Measurements from ENCODE around the gene GLIPR1L2. TPM values are rescaled to one million over a fixed set of nuclear protein-coding genes. Genes with fewer than 3 reads are reported as not detected.

The GLIPR1L2 gene
- total RNA-seq, 2 donors from 2014 or later: 0.58 TPM; not detected in 1

DNA sequence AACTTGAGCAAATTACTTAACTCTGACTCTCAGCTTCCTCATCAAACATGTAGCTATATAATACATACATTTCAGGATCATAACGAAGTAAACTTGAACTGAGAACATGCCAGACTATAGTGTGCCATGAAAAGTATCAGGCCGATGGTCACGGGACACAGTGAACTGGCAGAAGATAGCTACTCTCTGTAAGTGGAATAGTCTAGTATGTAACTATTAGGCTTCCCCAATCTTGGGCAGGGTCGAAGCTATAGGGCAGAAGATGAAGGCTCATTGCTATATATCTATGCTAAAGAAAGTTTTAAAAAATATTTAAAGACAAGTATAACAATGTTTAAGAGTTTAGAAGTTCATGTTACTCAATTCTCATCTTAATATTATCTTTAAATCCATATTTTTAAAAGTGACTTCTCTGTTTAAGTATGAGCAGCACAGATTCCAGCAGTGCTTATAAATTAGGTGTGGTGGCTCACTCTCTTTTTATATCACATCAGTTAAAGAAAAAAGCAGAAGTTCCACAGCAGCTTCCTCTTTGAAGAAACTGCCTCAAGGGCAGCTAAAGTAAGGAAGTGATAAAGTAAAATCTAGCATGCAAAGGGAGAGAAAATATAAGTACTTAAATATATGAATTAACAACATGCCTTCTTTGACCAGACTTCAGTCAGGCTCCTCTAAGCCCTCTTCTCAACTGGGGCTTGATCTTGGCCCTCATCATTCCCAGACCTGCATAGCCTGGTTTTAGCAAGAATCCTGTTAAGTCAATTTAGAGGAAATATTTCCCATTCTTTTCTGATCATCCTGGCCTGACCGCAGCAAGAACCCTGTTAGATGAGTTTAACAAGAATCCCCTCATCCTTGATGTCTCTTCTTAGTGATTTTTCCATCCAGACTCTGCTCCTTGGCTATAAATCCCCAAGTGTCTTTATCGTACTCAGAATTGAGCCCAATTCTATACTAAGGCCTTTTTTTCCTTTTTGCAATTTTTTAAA lies 81.3 kb downstream of the GLIPR1L2 start:
- Histone ChIP-seq H3K4me1 (ENCODE audit: control insufficient read depth, insufficient read depth, low read length) (no peaks in the 10 kb centered on the region), H3K27ac (ENCODE audit: low read depth, low read length) (no peak overlapping the region), H3K27me3 (ENCODE audit: control insufficient read depth, insufficient read depth, low read length, poor library complexity, severe bottlenecking) (no peaks in the 10 kb centered on the region), H3K9ac (ENCODE audit: extremely low read depth, low read length, poor library complexity, severe bottlenecking) (no peak overlapping the region), H3K9me3 (ENCODE audit: control insufficient read depth, low read length) (no peaks in the 10 kb centered on the region), H3K4me3 (ENCODE audit: low read length) (no peak overlapping the region), H3K36me3 (ENCODE audit: control insufficient read depth, insufficient read depth, low read length) (no peaks in the 10 kb centered on the region)
- no peak for DNase-seq
- Mint-ChIP-seq H3K36me3 (ENCODE audit: low read depth) (no peaks in the 10 kb centered on the region), H3K4me3 (no peak overlapping the region), H3K27me3 (ENCODE audit: insufficient read depth) (no peaks in the 10 kb centered on the region), H3K4me1 (no peaks in the 10 kb centered on the region), H3K27ac (no peak overlapping the region), H3K9me3 (no peaks in the 10 kb centered on the region)
- TF ChIP-seq, protein P1, sequence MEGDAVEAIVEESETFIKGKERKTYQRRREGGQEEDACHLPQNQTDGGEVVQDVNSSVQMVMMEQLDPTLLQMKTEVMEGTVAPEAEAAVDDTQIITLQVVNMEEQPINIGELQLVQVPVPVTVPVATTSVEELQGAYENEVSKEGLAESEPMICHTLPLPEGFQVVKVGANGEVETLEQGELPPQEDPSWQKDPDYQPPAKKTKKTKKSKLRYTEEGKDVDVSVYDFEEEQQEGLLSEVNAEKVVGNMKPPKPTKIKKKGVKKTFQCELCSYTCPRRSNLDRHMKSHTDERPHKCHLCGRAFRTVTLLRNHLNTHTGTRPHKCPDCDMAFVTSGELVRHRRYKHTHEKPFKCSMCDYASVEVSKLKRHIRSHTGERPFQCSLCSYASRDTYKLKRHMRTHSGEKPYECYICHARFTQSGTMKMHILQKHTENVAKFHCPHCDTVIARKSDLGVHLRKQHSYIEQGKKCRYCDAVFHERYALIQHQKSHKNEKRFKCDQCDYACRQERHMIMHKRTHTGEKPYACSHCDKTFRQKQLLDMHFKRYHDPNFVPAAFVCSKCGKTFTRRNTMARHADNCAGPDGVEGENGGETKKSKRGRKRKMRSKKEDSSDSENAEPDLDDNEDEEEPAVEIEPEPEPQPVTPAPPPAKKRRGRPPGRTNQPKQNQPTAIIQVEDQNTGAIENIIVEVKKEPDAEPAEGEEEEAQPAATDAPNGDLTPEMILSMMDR (conservative IDR thresholded peaks at IDR 0.05): no peak
- 89 to 100% methylated on average over 3 to 6 of the region's 6 CpGs for WGBS, 2 experiments (ENCODE audit: insufficient coverage in 1 of 2, insufficient read length in 1 of 2)

DNA sequence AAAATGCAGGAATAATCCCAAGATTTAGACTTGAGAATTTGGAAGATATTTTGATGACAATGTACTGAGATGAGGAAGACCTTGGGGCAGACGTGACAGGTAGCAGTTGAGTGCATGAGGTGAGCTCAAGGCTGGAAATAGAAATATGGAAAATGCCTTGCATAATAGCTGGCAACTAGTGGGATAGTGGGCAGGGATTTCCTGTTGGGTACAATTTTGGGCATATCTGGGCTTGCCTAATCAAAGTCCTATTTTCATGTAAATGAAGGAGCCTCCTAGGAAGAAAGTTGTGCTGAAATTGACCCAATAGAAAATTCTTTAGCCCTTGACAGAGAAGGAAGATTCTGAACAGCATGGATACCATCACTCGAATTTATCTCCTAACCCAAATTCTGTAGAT lies 83.2 kb downstream of the GLIPR1L2 start:
- DNase-seq: no peak
- H3K36me3 ChIP-seq (ENCODE audit: control insufficient read depth, insufficient read depth, low read length): no peaks in the 10 kb centered on the region
- Mint-ChIP-seq H3K27me3 (ENCODE audit: insufficient read depth) (no peaks in the 10 kb centered on the region), H3K4me1 (no peaks in the 10 kb centered on the region), H3K9me3 (no peaks in the 10 kb centered on the region), H3K36me3 (ENCODE audit: low read depth) (no peaks in the 10 kb centered on the region), H3K4me3 (no peak overlapping the region), H3K27ac (no peak overlapping the region)
- H3K27ac ChIP-seq (ENCODE audit: low read depth, low read length): no peak overlapping the region
- no peaks in the 10 kb centered on the region for H3K4me1 ChIP-seq (ENCODE audit: control insufficient read depth, insufficient read depth, low read length)
- H3K4me3 ChIP-seq (ENCODE audit: low read length): no peak overlapping the region
- H3K27me3 ChIP-seq (ENCODE audit: control insufficient read depth, insufficient read depth, low read length, poor library complexity, severe bottlenecking): no peaks in the 10 kb centered on the region
- TF ChIP-seq, protein P1 (conservative IDR thresholded peaks at IDR 0.05): no peak
- H3K9me3 ChIP-seq (ENCODE audit: control insufficient read depth, low read length): no peaks in the 10 kb centered on the region
- WGBS, 2 experiments (ENCODE audit: insufficient coverage in 1 of 2, insufficient read length in 1 of 2): 81 to 91% methylated on average over 1 to 2 of the region's 2 CpGs
- no peak overlapping the region for H3K9ac ChIP-seq (ENCODE audit: extremely low read depth, low read length, poor library complexity, severe bottlenecking)

DNA sequence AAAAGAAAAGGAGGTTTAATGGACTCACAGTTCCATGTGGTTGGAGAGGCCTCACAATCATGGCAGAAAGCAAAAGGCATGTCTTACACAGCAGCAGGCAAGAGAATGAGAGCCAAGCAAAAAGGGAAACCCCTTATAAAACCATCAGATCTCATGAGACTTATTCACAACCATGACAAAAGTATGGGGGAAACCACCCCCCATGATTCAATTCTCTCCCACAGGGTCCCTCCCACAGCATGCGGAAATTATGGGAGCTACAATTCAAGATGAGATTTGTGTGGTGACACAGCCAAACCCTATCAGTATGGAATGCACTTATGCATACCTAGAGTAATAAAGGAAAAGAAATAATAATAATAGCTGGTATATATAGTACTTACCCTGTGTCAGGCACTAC lies 85.2 kb downstream of the GLIPR1L2 start:
- no peak overlapping the region for H3K4me3 Mint-ChIP-seq
- H3K9me3 ChIP-seq (ENCODE audit: control insufficient read depth, low read length): no peaks in the 10 kb centered on the region
- H3K36me3 ChIP-seq (ENCODE audit: control insufficient read depth, insufficient read depth, low read length): no peaks in the 10 kb centered on the region
- no peak overlapping the region for H3K27ac Mint-ChIP-seq
- no peak for DNase-seq
- H3K9ac ChIP-seq (ENCODE audit: extremely low read depth, low read length, poor library complexity, severe bottlenecking): no peak overlapping the region
- no peaks in the 10 kb centered on the region for H3K4me1 ChIP-seq (ENCODE audit: control insufficient read depth, insufficient read depth, low read length)
- peaks cover 4% of the 10 kb centered on the region for H3K4me1 Mint-ChIP-seq
- H3K4me3 ChIP-seq (ENCODE audit: low read length): no peak overlapping the region
- no peaks in the 10 kb centered on the region for H3K27me3 ChIP-seq (ENCODE audit: control insufficient read depth, insufficient read depth, low read length, poor library complexity, severe bottlenecking)
- WGBS, 2 experiments (ENCODE audit: insufficient coverage in 1 of 2, insufficient read length in 1 of 2): no CpG with 5 or more reads among the region's 1 CpG
- H3K9me3 Mint-ChIP-seq: no peaks in the 10 kb centered on the region
- H3K27ac ChIP-seq (ENCODE audit: low read depth, low read length): no peak overlapping the region
- TF ChIP-seq, protein P1 (conservative IDR thresholded peaks at IDR 0.05): no peak
- H3K36me3 Mint-ChIP-seq (ENCODE audit: low read depth): no peaks in the 10 kb centered on the region
- no peaks in the 10 kb centered on the region for H3K27me3 Mint-ChIP-seq (ENCODE audit: insufficient read depth)
